H1 (cell line): Measurements from ENCODE around the gene PVALB. TPM values are rescaled to one million over a fixed set of nuclear protein-coding genes. Genes with fewer than 3 reads are reported as not detected.

Experiments
- CTCF ChIA-PET: fragments of 300-600 bp; sonication (Branson Sonifier 250); formaldehyde crosslinking; loops from one replicate; lab custom pipeline; 2021; ENCODE audit not compliant: partially characterized antibody; lab: Charles Lee
- POLR2A ChIA-PET: fragments of 300-600 bp; sonication (Branson Sonifier 250); formaldehyde crosslinking; loops from one replicate; lab custom pipeline; 2021; ENCODE audit warnings: inconsistent platforms; ENCODE audit not compliant: partially characterized antibody; lab: Charles Lee
- DNase-seq, 2 experiments: peaks; one replicate each; pipeline versions ENCODE4 v3.0.0 to v3.0.0-alpha.2; 2010 to 2022; ENCODE audit warnings: low spot score in 2 of 2, low read depth in 1 of 2, mixed read lengths in 1 of 2
- FAIRE-seq: peaks from 2 replicates; lab custom pipeline; 2011; peaks lifted over from hg19 to GRCh38; lab: Jason Lieb, UNC
- H2AFZ ChIP-seq: 2 replicates; pipeline ENCODE4 v1.8.1; 2012; ENCODE audit warnings: low read length, inconsistent platforms
- H2AK5ac ChIP-seq: 2 replicates; pipeline ENCODE4 v1.6.1; 2013; ENCODE audit warnings: low read depth, low read length
- H2BK120ac ChIP-seq: replicated peaks from 2 replicates; pipeline ENCODE3; 2013; ENCODE audit warnings: low read depth, low read length, inconsistent platforms
- H2BK12ac ChIP-seq: 2 replicates; pipeline ENCODE4 v1.6.1; 2013; ENCODE audit warnings: low read depth, low read length
- H2BK15ac ChIP-seq: 2 replicates; pipeline ENCODE4 v1.6.1; 2013; ENCODE audit warnings: low read length
- H2BK20ac ChIP-seq: 2 replicates; pipeline ENCODE4 v1.6.1; 2013; ENCODE audit warnings: low read length
- H2BK5ac ChIP-seq: 2 replicates; pipeline ENCODE4 v1.6.1; 2013; ENCODE audit warnings: low read depth, low read length
- H3K14ac ChIP-seq: 2 replicates; pipeline ENCODE4 v1.6.1; 2013; ENCODE audit warnings: inconsistent platforms; ENCODE audit not compliant: insufficient read length
- H3K18ac ChIP-seq: 2 replicates; pipeline ENCODE4 v1.6.1; 2013; ENCODE audit warnings: low read length; ENCODE audit errors: extremely low read depth
- H3K23ac ChIP-seq: 2 replicates; pipeline ENCODE4 v1.6.1; 2013; ENCODE audit warnings: inconsistent platforms; ENCODE audit not compliant: insufficient read length
- H3K23me2 ChIP-seq: 2 replicates; pipeline ENCODE4 v1.6.1; 2013; ENCODE audit warnings: low read depth, low read length
- H3K27ac ChIP-seq: 2 replicates; pipeline ENCODE4 v1.6.1; 2011; ENCODE audit warnings: low read depth, low read length, inconsistent platforms
- H3K27me3 ChIP-seq, 4 experiments: replicated peaks in 1 of 4; 1 replicate in 1 of 4; 2 replicates in 3 of 4; pipeline versions ENCODE4 v1.6.1 to v1.8.1; 2011 to 2013; ENCODE audit warnings: low read length in 3 of 4, mild to moderate bottlenecking in 3 of 4, inconsistent platforms in 2 of 4, mixed read lengths in 2 of 4, moderate library complexity in 1 of 4; ENCODE audit not compliant: control insufficient read depth in 3 of 4, insufficient read depth in 3 of 4; ENCODE audit errors: extremely low read depth in 1 of 4
- H3K36me3 ChIP-seq, 4 experiments: 2 replicates each; pipeline versions ENCODE4 v1.6.1 to v1.8.1; 2011 to 2013; ENCODE audit warnings: mild to moderate bottlenecking in 4 of 4, low read length in 3 of 4, moderate library complexity in 2 of 4, control low read depth in 1 of 4, inconsistent platforms in 1 of 4; ENCODE audit not compliant: insufficient read depth in 4 of 4, control insufficient read depth in 2 of 4
- H3K4ac ChIP-seq: replicated peaks from 2 replicates; pipeline ENCODE3; 2013; ENCODE audit warnings: low read length, low read depth, mixed read lengths, inconsistent platforms; ENCODE audit not compliant: insufficient read length
- H3K4me1 ChIP-seq, 4 experiments: replicated peaks in 1 of 4; 1 replicate in 1 of 4; 2 replicates in 3 of 4; pipeline versions ENCODE4 v1.6.1 to v1.8.1; 2011 to 2013; ENCODE audit warnings: low read length in 3 of 4, inconsistent platforms in 2 of 4, mixed read lengths in 1 of 4; ENCODE audit not compliant: insufficient read depth in 4 of 4, control insufficient read depth in 3 of 4
- H3K4me2 ChIP-seq, 2 experiments: 2 replicates each; pipeline versions ENCODE4 v1.6.1 to v1.8.1; 2011 to 2013; ENCODE audit warnings: low read depth in 2 of 2, low read length in 2 of 2, control low read depth in 1 of 2, inconsistent platforms in 1 of 2, mild to moderate bottlenecking in 1 of 2; ENCODE audit not compliant: insufficient read depth in 1 of 2
- H3K4me3 ChIP-seq, 4 experiments: fragments of 200-600, 300-600 bp in 1 of 4; sonication (generic), shearing (Covaris generic), sonication (Bioruptor Twin) in 1 of 4; 2 replicates each; pipeline versions ENCODE4 v1.5.1 to v1.8.1; 2011 to 2016; ENCODE audit warnings: low read length in 4 of 4, low read depth in 3 of 4, control low read depth in 2 of 4, inconsistent platforms in 2 of 4, mild to moderate bottlenecking in 2 of 4, mixed read lengths in 1 of 4, moderate library complexity in 1 of 4; ENCODE audit not compliant: insufficient read depth in 2 of 4; ENCODE audit errors: extremely low read depth in 1 of 4
- H3K56ac ChIP-seq: replicated peaks from 2 replicates; pipeline ENCODE3; 2013; ENCODE audit warnings: low read depth, mild to moderate bottlenecking, mixed read lengths, low read length, inconsistent platforms; ENCODE audit not compliant: insufficient read length
- H3K79me1 ChIP-seq: 2 replicates; pipeline ENCODE4 v1.6.1; 2013; ENCODE audit warnings: low read depth, low read length, control low read depth
- H3K79me2 ChIP-seq, 2 experiments: 2 replicates each; pipeline versions ENCODE4 v1.6.1 to v1.8.1; 2012 to 2013; ENCODE audit warnings: low read length in 2 of 2, mild to moderate bottlenecking in 2 of 2, inconsistent platforms in 1 of 2; ENCODE audit not compliant: insufficient read depth in 2 of 2, control insufficient read depth in 1 of 2
- H3K9ac ChIP-seq, 4 experiments: replicated peaks in 1 of 4; 1 replicate in 1 of 4; 2 replicates in 3 of 4; pipeline versions ENCODE4 v1.6.1 to v1.8.1; 2011 to 2013; ENCODE audit warnings: low read depth in 3 of 4, low read length in 3 of 4, control low read depth in 2 of 4, mild to moderate bottlenecking in 2 of 4, moderate library complexity in 2 of 4, inconsistent platforms in 1 of 4; ENCODE audit errors: extremely low read depth in 1 of 4
- H3K9me3 ChIP-seq, 2 experiments: 2 replicates each; pipeline versions ENCODE4 v1.6.1 to v1.8.1; 2012 to 2013; ENCODE audit warnings: mild to moderate bottlenecking in 2 of 2, moderate library complexity in 2 of 2, control low read depth in 1 of 2, inconsistent platforms in 1 of 2, low read depth in 1 of 2, low read length in 1 of 2, mixed read lengths in 1 of 2; ENCODE audit not compliant: insufficient read depth in 2 of 2
- H4K20me1 ChIP-seq, 2 experiments: replicated peaks in 1 of 2; 2 replicates each; pipeline versions ENCODE3 to v1.8.1; 2011 to 2013; ENCODE audit warnings: inconsistent platforms in 2 of 2, low read length in 2 of 2, mild to moderate bottlenecking in 1 of 2; ENCODE audit not compliant: insufficient read depth in 2 of 2, control insufficient read depth in 1 of 2
- H4K5ac ChIP-seq: 2 replicates; pipeline ENCODE4 v1.6.1; 2013; ENCODE audit warnings: low read length, low read depth, mixed read lengths, inconsistent platforms; ENCODE audit not compliant: insufficient read length
- H4K8ac ChIP-seq: 2 replicates; pipeline ENCODE4 v1.8.0; 2013; ENCODE audit warnings: mild to moderate bottlenecking, moderate library complexity, low read length, inconsistent platforms; ENCODE audit not compliant: insufficient read depth; ENCODE audit errors: extremely low read depth
- H4K91ac ChIP-seq: replicated peaks from 2 replicates; pipeline ENCODE3; 2013; ENCODE audit warnings: low read length, mixed read lengths, inconsistent platforms; ENCODE audit not compliant: insufficient read length
- JUND ChIP-seq: IDR thresholded peaks from 2 replicates; pipeline ENCODE4 v1.6.1; 2011; ENCODE audit warnings: mild to moderate bottlenecking, improper control_type of control experiment, low read length
- MAX ChIP-seq: IDR thresholded peaks from 2 replicates; pipeline ENCODE4 v1.6.1; 2012; ENCODE audit warnings: inconsistent platforms
- SP2 ChIP-seq: IDR thresholded peaks from 2 replicates; pipeline ENCODE4 v1.6.1; 2012; ENCODE audit warnings: mild to moderate bottlenecking, low read length, inconsistent platforms
- WGBS, 2 experiments: shearing (Covaris generic) in 1 of 2; methylation state at CpG; one replicate each; pipeline versions ENCODE4 v1.1.6 to v1.1.7; 2013 to 2015; ENCODE audit warnings: low lambda C conversion rate in 2 of 2, mixed read lengths in 2 of 2, inconsistent platforms in 1 of 2, low coverage in 1 of 2, missing lambda C conversion rate in 1 of 2; ENCODE audit not compliant: insufficient replicate concordance in 2 of 2, insufficient coverage in 1 of 2, insufficient read length in 1 of 2; ENCODE audit errors: extremely low coverage in 1 of 2, missing lambda C conversion rate in 1 of 2; 5-methylcytosine and 5-hydroxymethylcytosine counted together
- polyA plus RNA-seq, 7 experiments: library from polyadenylated mRNA; depleted of rRNA in 3 of 7; stranded (reverse) in 5 of 7; unstranded in 2 of 7; fragments of >200 nt in 5 of 7; fragments of 200-250 nt in 2 of 7; gene quantifications; 1 replicate in 5 of 7; 2 replicates in 1 of 7; 4 replicates in 1 of 7; pipeline versions ENCODE4 v1.2.1 to v1.2.3, GENCODE V29; 2011 to 2013; ENCODE audit warnings: missing spikeins in 2 of 7, mixed read lengths in 2 of 7
- total RNA-seq: library from RNA; stranded (reverse); fragmentation: NEBNext Ultra II Directional; extraction: Animal tissue kit (Norgen Biotek cat#: 25700); gene quantifications from 2 replicates; pipeline ENCODE4 v1.2.1, GENCODE V29; 2021

The PVALB gene
- total and polyA plus RNA-seq, 2 of the 8 experiments (the other 6 are each of a cell fraction or from before 2014, with no cell fraction given) = 1.7 to 5.4 TPM

DNA sequence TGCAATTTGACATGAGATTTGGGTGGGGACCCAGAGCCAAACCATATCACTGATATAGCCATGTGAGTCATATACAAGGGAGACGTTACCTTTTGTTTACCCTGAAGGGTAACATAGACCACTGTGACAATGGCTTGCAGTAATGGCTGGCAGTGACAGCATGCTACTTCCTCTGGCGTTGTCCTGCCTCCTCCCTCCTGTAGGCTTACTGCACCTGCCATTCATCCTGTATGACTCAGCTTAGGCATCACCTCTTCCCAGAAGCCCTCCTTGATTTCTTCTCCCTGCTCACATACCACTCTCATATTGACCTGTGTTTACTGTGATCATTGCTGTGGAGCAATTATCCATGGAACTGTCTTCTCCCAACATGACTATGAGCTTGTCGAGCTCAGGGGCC lies 12.0 kb upstream of the PVALB start:
- H2BK120ac ChIP-seq = no peak overlapping the region
- no peaks in the 10 kb centered on the region; a peak in 1 of 7 replicates for H3K27me3 ChIP-seq
- no peaks in the 10 kb centered on the region for H3K79me1 ChIP-seq
- H3K4ac ChIP-seq = no peak overlapping the region
- CTCF ChIA-PET = interaction anchor here (0.8 to 4.3 kb wide), 4 partner anchors 12 to 265 kb away, joined by 3 to 17 read pairs (median 4); no protein-coding TSS in a partner anchor
- no peaks in the 10 kb centered on the region for H3K9me3 ChIP-seq
- peaks cover 0 to 6% of the 10 kb centered on the region in 2 experiments for H4K20me1 ChIP-seq
- H2BK20ac ChIP-seq = no peak overlapping the region
- peak overlapping the region; percentile 57 for H4K8ac ChIP-seq
- H3K27ac ChIP-seq = no peak overlapping the region
- no peaks in the 10 kb centered on the region for H3K36me3 ChIP-seq
- DNase-seq = no peak
- H2BK12ac ChIP-seq = no peak overlapping the region; the same call in 1 of the 2 replicates
- H3K23me2 ChIP-seq = peaks cover 11% of the 10 kb centered on the region; the same call in 1 of the 2 replicates
- H2AK5ac ChIP-seq = no peak overlapping the region
- no peak overlapping the region for H4K91ac ChIP-seq
- TF ChIP-seq MAX (0 out of 2 replicates have a peak, but pooled peaks have one; percentile 17), SP2 (no peak), JUND (peak; percentile 74)
- H3K4me2 ChIP-seq = no peak overlapping the region
- H3K4me1 ChIP-seq = no peaks in the 10 kb centered on the region
- H3K18ac ChIP-seq = no peak overlapping the region
- H3K23ac ChIP-seq = no peak overlapping the region
- POLR2A ChIA-PET = interaction anchor here (1.8 kb wide), 1 partner anchor 9 kb away, joined by 4 read pairs; no protein-coding TSS in a partner anchor
- H2BK5ac ChIP-seq = no peak overlapping the region
- H2AFZ ChIP-seq = no peak overlapping the region
- no peak overlapping the region for H3K14ac ChIP-seq
- no peak for FAIRE-seq
- H4K5ac ChIP-seq = no peak overlapping the region
- WGBS, 2 experiments = 83% methylated on average over 3 of the region's 3 CpGs; no CpG with 5 or more reads in 1 of the 2 experiments
- H2BK15ac ChIP-seq = no peak overlapping the region
- H3K4me3 ChIP-seq = no peak overlapping the region
- no peak overlapping the region for H3K9ac ChIP-seq
- H3K56ac ChIP-seq = no peak overlapping the region
- no peaks in the 10 kb centered on the region for H3K79me2 ChIP-seq
